ENCODE results near the gene CDH6.

CDH6 gene

DNA sequence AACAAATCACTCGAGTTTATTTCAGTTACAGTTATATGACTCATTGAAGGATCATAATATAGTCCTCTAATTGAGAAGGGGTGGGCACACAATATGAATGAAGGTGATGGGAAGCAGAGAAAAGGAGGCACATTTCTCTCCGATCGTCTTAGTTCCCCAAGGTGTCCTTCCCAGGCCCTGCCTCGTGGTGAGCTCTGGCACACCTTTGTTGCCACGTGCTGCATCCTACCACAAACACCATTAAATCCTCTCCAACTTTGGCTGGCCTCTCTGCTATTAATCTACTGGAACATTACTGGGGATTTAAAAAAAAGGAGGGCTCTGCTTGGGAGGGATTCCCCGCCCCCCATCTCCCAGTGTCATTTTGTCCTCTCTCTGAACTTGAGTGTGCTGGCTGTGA lies 42.9 kb downstream of the CDH6 start:
- H3K4me3 ChIP-seq (ENCODE audit: low read length), result no peak overlapping the region
- TF ChIP-seq, protein P1, sequence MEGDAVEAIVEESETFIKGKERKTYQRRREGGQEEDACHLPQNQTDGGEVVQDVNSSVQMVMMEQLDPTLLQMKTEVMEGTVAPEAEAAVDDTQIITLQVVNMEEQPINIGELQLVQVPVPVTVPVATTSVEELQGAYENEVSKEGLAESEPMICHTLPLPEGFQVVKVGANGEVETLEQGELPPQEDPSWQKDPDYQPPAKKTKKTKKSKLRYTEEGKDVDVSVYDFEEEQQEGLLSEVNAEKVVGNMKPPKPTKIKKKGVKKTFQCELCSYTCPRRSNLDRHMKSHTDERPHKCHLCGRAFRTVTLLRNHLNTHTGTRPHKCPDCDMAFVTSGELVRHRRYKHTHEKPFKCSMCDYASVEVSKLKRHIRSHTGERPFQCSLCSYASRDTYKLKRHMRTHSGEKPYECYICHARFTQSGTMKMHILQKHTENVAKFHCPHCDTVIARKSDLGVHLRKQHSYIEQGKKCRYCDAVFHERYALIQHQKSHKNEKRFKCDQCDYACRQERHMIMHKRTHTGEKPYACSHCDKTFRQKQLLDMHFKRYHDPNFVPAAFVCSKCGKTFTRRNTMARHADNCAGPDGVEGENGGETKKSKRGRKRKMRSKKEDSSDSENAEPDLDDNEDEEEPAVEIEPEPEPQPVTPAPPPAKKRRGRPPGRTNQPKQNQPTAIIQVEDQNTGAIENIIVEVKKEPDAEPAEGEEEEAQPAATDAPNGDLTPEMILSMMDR (conservative IDR thresholded peaks at IDR 0.05; ENCODE audit: low read depth, low read length), result no peak
- DNase-seq (ENCODE audit: low read depth), result no peak

GRCh38 chr5:31237174-31237573 lies 43.7 kb downstream of the CDH6 start:
- no peak overlapping the region for H3K4me3 ChIP-seq (ENCODE audit: low read length)
- DNase-seq (ENCODE audit: low read depth), result no peak
- TF ChIP-seq, protein P1 (conservative IDR thresholded peaks at IDR 0.05; ENCODE audit: low read depth, low read length), result no peak

DNA sequence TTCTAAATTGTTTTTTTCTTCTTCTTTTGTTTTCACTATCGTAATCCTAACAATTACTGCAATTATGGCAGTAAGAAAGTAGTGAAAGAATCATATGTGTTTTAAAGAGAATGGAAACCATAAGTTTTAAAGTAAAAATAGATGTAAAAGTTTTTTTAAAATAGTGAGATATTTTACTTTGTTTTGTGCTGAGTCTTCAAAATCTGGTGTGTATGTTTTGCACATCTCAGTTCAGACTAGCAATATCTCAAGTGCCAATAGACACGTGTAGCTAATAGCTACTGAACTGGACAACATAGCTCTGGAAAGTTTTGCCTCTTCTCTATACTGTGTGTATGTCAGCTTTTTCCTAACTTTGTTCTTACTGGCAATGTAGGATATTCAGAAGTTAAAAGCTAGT lies 45.0 kb downstream of the CDH6 start:
- no peak overlapping the region for H3K4me3 ChIP-seq (ENCODE audit: low read length)
- TF ChIP-seq, protein P1 (conservative IDR thresholded peaks at IDR 0.05; ENCODE audit: low read depth, low read length), result no peak
- DNase-seq (ENCODE audit: low read depth), result no peak

GRCh38 chr5:31244921-31245320 lies 51.4 kb downstream of the CDH6 start:
- no peak overlapping the region for H3K4me3 ChIP-seq (ENCODE audit: low read length)
- DNase-seq (ENCODE audit: low read depth), result no peak
- TF ChIP-seq, protein P1 (conservative IDR thresholded peaks at IDR 0.05; ENCODE audit: low read depth, low read length), result no peak

GRCh38 chr5:31247381-31247780 lies 53.9 kb downstream of the CDH6 start:
- DNase-seq (ENCODE audit: low read depth), result no peak
- no peak overlapping the region for H3K4me3 ChIP-seq (ENCODE audit: low read length)
- TF ChIP-seq, protein P1 (conservative IDR thresholded peaks at IDR 0.05; ENCODE audit: low read depth, low read length), result no peak

DNA sequence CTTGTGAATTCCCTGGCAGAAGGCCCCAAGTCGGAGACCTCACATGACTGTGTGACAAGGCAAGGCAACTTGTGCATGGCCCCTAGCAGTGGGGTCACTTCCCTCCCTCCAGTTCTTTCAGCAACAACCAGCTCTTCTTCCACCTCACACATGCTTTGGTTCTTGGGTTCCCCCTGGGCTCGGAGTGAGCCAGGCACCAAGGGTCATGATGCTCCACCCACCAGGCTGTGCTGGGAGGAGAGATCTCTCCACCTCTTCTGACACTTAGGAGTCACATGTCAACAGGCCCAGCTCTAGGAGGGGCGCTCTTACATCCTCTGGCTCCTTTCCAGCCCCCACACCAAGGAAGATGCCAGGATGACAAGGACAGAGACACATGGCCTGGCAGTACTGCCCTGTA lies 56.7 kb downstream of the CDH6 start:
- DNase-seq (ENCODE audit: low read depth), result no peak
- TF ChIP-seq, protein P1 (conservative IDR thresholded peaks at IDR 0.05; ENCODE audit: low read depth, low read length), result no peak
- H3K4me3 ChIP-seq (ENCODE audit: low read length), result no peak overlapping the region

- no peak for DNase-seq (ENCODE audit: low read depth)
- no peak overlapping the region for H3K4me3 ChIP-seq (ENCODE audit: low read length)
- TF ChIP-seq, protein P1 (conservative IDR thresholded peaks at IDR 0.05; ENCODE audit: low read depth, low read length), result no peak
These were observed 57.5 kb downstream of the CDH6 start for GRCh38 chr5:31251032-31251431.
